Small intestine (tissue), 7 donors: ENCODE results near the gene PPP1R8. TPM values are rescaled to one million over a fixed set of nuclear protein-coding genes. Genes with fewer than 3 reads are reported as not detected.
"Not testable (repeated sequence)": the region's sequence is repeated elsewhere in the genome, so short reads cannot be mapped to it uniquely, and the experiment has no call there.

Source experiments
- DNase-seq, 2 donors: peaks; one replicate each; pipeline versions ENCODE4 v3.0.0 to v3.0.0-alpha.2; 2013
- FAIRE-seq: peaks from 2 replicates; lab custom pipeline; 2012; peaks lifted over from hg19 to GRCh38; lab: Jason Lieb, UNC
- H3K27ac ChIP-seq, 3 donors: one replicate each; pipeline ENCODE4 v1.5.1; 2013; ENCODE audit warnings: low read length in 2 of 3, mild to moderate bottlenecking in 2 of 3, control low read depth in 1 of 3, inconsistent platforms in 1 of 3, low read depth in 1 of 3, moderate library complexity in 1 of 3
- H3K27me3 ChIP-seq, 3 donors: one replicate each; pipeline ENCODE4 v1.6.1; 2013; ENCODE audit warnings: low read length in 3 of 3, inconsistent platforms in 1 of 3; ENCODE audit not compliant: control insufficient read depth in 3 of 3, insufficient read depth in 3 of 3
- H3K36me3 ChIP-seq, 3 donors: one replicate each; pipeline ENCODE4 v1.6.1; 2013; ENCODE audit warnings: low read length in 3 of 3, inconsistent platforms in 1 of 3, low read depth in 1 of 3, mild to moderate bottlenecking in 1 of 3, moderate library complexity in 1 of 3; ENCODE audit not compliant: control insufficient read depth in 3 of 3, insufficient read depth in 2 of 3
- H3K4me1 ChIP-seq, 3 donors: one replicate each; pipeline ENCODE4 v1.6.1; 2013; ENCODE audit warnings: low read length in 2 of 3, inconsistent platforms in 1 of 3, low read depth in 1 of 3, mild to moderate bottlenecking in 1 of 3, moderate library complexity in 1 of 3; ENCODE audit not compliant: control insufficient read depth in 3 of 3, insufficient read depth in 2 of 3
- H3K4me3 ChIP-seq, 3 donors: one replicate each; pipeline ENCODE4 v1.5.1; 2013; ENCODE audit warnings: low read length in 3 of 3, control low read depth in 1 of 3, inconsistent platforms in 1 of 3, low read depth in 1 of 3, mild to moderate bottlenecking in 1 of 3, moderate library complexity in 1 of 3
- H3K9me3 ChIP-seq, 2 donors: one replicate each; pipeline ENCODE4 v1.6.1; 2013; ENCODE audit warnings: low read depth in 1 of 2, low read length in 1 of 2; ENCODE audit not compliant: control insufficient read depth in 2 of 2, insufficient read depth in 1 of 2
- WGBS, 3 donors: extraction: QIAGEN DNeasy Blood & Tissue Kit; methylation state at CpG; one replicate each; pipeline ENCODE4 v1.1.7; 2013; 5-methylcytosine and 5-hydroxymethylcytosine counted together
- polyA plus RNA-seq, 4 donors: library from polyadenylated mRNA; stranded (reverse) in 3 of 4; unstranded in 1 of 4; fragments of 200-250 nt in 3 of 4; fragments of 120-200 nt in 1 of 4; gene quantifications; one replicate each; pipeline versions ENCODE4 v1.2.1 to v1.2.3, GENCODE V29; 2013
- donor health status: healthy with polysubstance abuse.
- donor health status: control.
- donor health status: control.
- donor health status: Bipolar disorder and iron deficiency.
- donor health status: healthy.

PPP1R8 gene
- polyA plus RNA-seq, 4 donors = 26.6 to 37.1 (median 30.0) TPM

DNA sequence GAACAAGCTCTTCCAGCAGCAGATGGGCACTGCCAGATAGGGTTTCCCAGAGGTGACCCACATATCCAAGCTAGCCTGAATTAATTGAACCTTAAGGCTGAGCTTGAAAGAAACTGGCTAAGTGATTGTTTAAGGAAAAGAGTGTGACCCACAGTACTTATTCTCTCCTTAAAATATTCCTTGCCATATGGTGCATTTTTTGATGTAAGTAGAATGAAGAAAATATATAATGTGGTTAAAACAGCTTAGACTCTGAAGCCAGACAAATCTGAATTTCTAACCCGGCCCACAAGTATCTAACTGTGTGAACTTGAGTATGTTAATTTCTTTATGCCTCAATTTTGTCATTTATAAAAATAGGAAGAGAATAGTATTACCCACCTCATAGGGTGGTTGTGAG lies 4.9 kb downstream of the PPP1R8 start:
- DNase-seq (no peak), FAIRE-seq (no peak)
- no peak overlapping the region for H3K4me3 ChIP-seq
- no peaks in the 10 kb centered on the region for H3K9me3 ChIP-seq
- peaks cover 5 to 6% (median 5%) of the 10 kb centered on the region in 3 donors for H3K4me1 ChIP-seq
- no peak overlapping the region for H3K27ac ChIP-seq
- peaks cover 3 to 25% (median 6%) of the 10 kb centered on the region in 3 donors for H3K36me3 ChIP-seq
- WGBS, 3 donors = 92 to 100% (median 100%) methylated on average over 1 of the region's 1 CpG
- no peaks in the 10 kb centered on the region for H3K27me3 ChIP-seq

- Histone ChIP-seq H3K4me1 (no peaks in the 10 kb centered on the region), H3K27ac (no peak overlapping the region), H3K9me3 (peaks cover 0 to 5% of the 10 kb centered on the region in 2 donors), H3K27me3 (no peaks in the 10 kb centered on the region), H3K36me3 (peaks cover 15 to 48% (median 22%) of the 10 kb centered on the region in 3 donors), H3K4me3 (no peak overlapping the region)
- no peak for DNase-seq
- WGBS, 3 donors = 98 to 99% (median 99%) methylated on average over 7 of the region's 7 CpGs
- no peak for FAIRE-seq
Measured at GRCh38 chr1:27849951-27850350, 19.4 kb downstream of the PPP1R8 start.

GRCh38 chr1:27855085-27855484 lies 24.5 kb downstream of the PPP1R8 start:
- H3K27me3 ChIP-seq = no peaks in the 10 kb centered on the region
- H3K4me1 ChIP-seq = no peaks in the 10 kb centered on the region
- no peak overlapping the region for H3K4me3 ChIP-seq
- H3K9me3 ChIP-seq = peaks cover 0 to 5% of the 10 kb centered on the region in 2 donors
- 82 to 90% (median 83%) methylated on average over 6 of the region's 6 CpGs for WGBS, 3 donors
- FAIRE-seq = no peak
- H3K36me3 ChIP-seq = peaks cover 4 to 10% (median 10%) of the 10 kb centered on the region in 3 donors
- no peak for DNase-seq
- H3K27ac ChIP-seq = no peak overlapping the region

DNA sequence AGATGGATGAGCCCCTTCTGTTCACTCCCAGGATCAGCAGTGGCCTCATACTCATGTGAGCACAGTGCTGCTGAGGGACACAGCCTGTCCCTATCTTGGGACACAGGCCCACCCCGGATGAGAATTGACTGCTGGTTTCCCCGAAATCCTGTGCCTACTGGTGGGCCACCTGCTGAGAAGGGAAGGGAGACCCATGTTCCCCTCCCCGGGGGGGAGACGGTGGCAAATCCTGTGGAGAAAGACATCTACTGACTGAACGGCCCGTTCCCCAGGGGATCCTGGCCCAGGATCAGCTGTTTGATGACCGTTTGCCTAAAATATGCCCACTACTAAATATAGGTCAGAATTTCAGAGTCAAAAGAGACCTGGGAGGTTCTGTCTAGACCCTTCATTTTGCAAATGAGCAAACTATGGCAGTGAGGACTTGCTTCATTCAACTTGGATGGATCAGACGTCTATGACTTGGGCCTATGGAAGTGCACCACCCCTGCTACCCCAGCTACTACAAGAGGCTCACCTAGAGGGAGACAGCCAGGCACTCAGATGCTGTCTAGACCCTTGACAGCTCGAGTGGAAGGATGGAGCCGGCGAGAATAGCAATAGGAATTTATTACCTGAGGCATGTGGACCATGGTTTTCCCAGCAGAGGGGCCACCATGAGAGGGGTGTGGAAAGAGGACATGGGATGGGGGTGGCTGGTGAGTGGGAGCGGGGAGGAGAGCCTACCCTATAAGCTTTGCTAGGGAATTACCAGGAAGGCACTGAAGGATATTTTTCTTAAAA lies 26.2 kb downstream of the PPP1R8 start:
- Histone ChIP-seq H3K9me3 (peaks cover 0 to 2% of the 10 kb centered on the region in 2 donors), H3K36me3 (peaks cover 0 to 3% (median 1%) of the 10 kb centered on the region in 3 donors), H3K27ac (no peak overlapping the region), H3K4me3 (no peak overlapping the region), H3K4me1 (no peaks in the 10 kb centered on the region), H3K27me3 (no peaks in the 10 kb centered on the region)
- DNase-seq (no peak), FAIRE-seq (no peak)
- 76 to 83% (median 79%) methylated on average over 11 to 12 of the region's 12 CpGs for WGBS, 3 donors

- WGBS, 3 donors = 76 to 85% (median 85%) methylated on average over 11 of the region's 11 CpGs
- H3K27me3 ChIP-seq, H3K36me3 ChIP-seq, FAIRE-seq, H3K9me3 ChIP-seq, H3K4me1 ChIP-seq, DNase-seq, H3K4me3 ChIP-seq, H3K27ac ChIP-seq: not testable (repeated sequence)
Measured at GRCh38 chr1:27857552-27857951, 27.0 kb downstream of the PPP1R8 start.

- H3K4me3 ChIP-seq = no peak overlapping the region
- no peak overlapping the region for H3K27ac ChIP-seq
- H3K4me1 ChIP-seq = no peaks in the 10 kb centered on the region
- peaks cover 0 to 2% (median 0%) of the 10 kb centered on the region in 3 donors for H3K36me3 ChIP-seq
- 35 to 36% (median 35%) methylated on average over 9 to 10 of the region's 10 CpGs for WGBS, 3 donors
- DNase-seq (peak; percentile 80 to 82), FAIRE-seq (no peak)
- H3K27me3 ChIP-seq = no peaks in the 10 kb centered on the region
- no peaks in the 10 kb centered on the region for H3K9me3 ChIP-seq
Measured at GRCh38 chr1:27858072-27858948, 27.7 kb downstream of the PPP1R8 start.

- FAIRE-seq = no peak
- Histone ChIP-seq H3K9me3 (no peaks in the 10 kb centered on the region), H3K4me1 (no peaks in the 10 kb centered on the region), H3K4me3 (no peak overlapping the region), H3K27me3 (no peaks in the 10 kb centered on the region), H3K27ac (no peak overlapping the region), H3K36me3 (peaks cover 0 to 2% (median 0%) of the 10 kb centered on the region in 3 donors)
- DNase-seq = no peak
- 90 to 92% (median 91%) methylated on average over 14 of the region's 14 CpGs for WGBS, 3 donors
Measured at GRCh38 chr1:27858949-27859576, 28.5 kb downstream of the PPP1R8 start.

DNA sequence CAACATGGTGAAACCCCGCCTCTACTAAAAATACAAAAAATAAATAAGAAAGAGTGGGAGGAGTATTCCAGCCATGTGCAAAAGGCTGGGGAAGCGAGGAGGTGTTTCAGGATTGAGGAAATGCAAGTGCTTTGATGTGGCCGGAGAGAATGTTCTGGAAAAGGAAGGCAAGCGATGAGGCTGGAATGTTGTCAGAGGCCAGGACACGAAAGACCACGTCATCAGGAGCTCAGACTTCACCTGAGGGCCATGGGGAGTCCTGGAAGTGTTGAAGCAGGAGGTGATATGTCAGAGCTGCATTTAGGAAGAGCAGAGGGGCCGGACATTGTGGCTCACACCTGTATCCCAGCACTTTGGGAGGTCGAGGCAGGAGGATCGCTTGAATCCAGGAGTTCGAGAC lies 30.9 kb downstream of the PPP1R8 start:
- 92 to 93% (median 93%) methylated on average over 10 of the region's 10 CpGs for WGBS, 3 donors
- no peak overlapping the region for H3K27ac ChIP-seq
- H3K27me3 ChIP-seq = no peaks in the 10 kb centered on the region
- FAIRE-seq = no peak
- H3K4me1 ChIP-seq = no peaks in the 10 kb centered on the region
- no peaks in the 10 kb centered on the region for H3K9me3 ChIP-seq
- DNase-seq = no peak
- no peak overlapping the region for H3K4me3 ChIP-seq
- peaks cover 0 to 2% (median 0%) of the 10 kb centered on the region in 3 donors for H3K36me3 ChIP-seq
